Lung microvascular endothelial cell (primary cell): Measurements from ENCODE around the gene NOP53. TPM values are rescaled to one million over a fixed set of nuclear protein-coding genes. Genes with fewer than 3 reads are reported as not detected.
A peak's percentile ranks its signal among the peaks of the same experiment; 100 is the strongest.
"Not testable (repeated sequence)": the region's sequence is repeated elsewhere in the genome, so short reads cannot be mapped to it uniquely, and the experiment has no call there.

ENCODE experiments used
- DNase-seq, 2 donors: peaks; one replicate each; pipeline versions ENCODE4 v3.0.0 to v3.0.0-alpha.2; 2010; ENCODE audit warnings: low read depth in 2 of 2
- total RNA-seq: library from RNA; depleted of rRNA; stranded (reverse); fragments of >200 nt; gene quantifications from 2 replicates; pipeline ENCODE4 v1.2.1, GENCODE V29; 2014

NOP53 gene
- total RNA-seq, 1 donor from 2014 or later = 115 TPM

GRCh38 chr19:47718415-47719046 is 26.8 kb upstream of the NOP53 start:
- not testable (repeated sequence) for DNase-seq

- peak; percentile 83 to 91 for DNase-seq
Observed at GRCh38 chr19:47719047-47719859, 26.1 kb upstream of the NOP53 start.

GRCh38 chr19:47720669-47721422 is 24.5 kb upstream of the NOP53 start:
- DNase-seq = no peak

GRCh38 chr19:47723581-47723940 is 21.8 kb upstream of the NOP53 start:
- peak in 1 of 2 donors; percentile 71 for DNase-seq

- no peak for DNase-seq
Observed at GRCh38 chr19:47725759-47726401, 19.5 kb upstream of the NOP53 start.

GRCh38 chr19:47726467-47726866 is 18.9 kb upstream of the NOP53 start:
- peak in 1 of 2 donors; percentile 34 for DNase-seq

GRCh38 chr19:47728295-47728694 is 17.1 kb upstream of the NOP53 start:
- DNase-seq = not testable (repeated sequence)

- peak in 1 of 2 donors; percentile 68 for DNase-seq
Observed at GRCh38 chr19:47729468-47729798, 15.9 kb upstream of the NOP53 start.

GRCh38 chr19:47729799-47730520 is 15.4 kb upstream of the NOP53 start:
- DNase-seq = peak; percentile 84 to 97

- no peak for DNase-seq
Observed at GRCh38 chr19:47730521-47730889, 14.8 kb upstream of the NOP53 start.

- no peak for DNase-seq
Observed at GRCh38 chr19:47730910-47731309, 14.4 kb upstream of the NOP53 start.

GRCh38 chr19:47735131-47735530 is 10.2 kb upstream of the NOP53 start:
- DNase-seq = no peak

- no peak for DNase-seq
Observed at GRCh38 chr19:47740866-47741519, 4.4 kb upstream of the NOP53 start.

- DNase-seq = peak in 1 of 2 donors; percentile 80
Observed at GRCh38 chr19:47741544-47742140, 3.7 kb upstream of the NOP53 start.

GRCh38 chr19:47742634-47743033 is 2.7 kb upstream of the NOP53 start:
- DNase-seq = peak in 1 of 2 donors; percentile 51

GRCh38 chr19:47746129-47746528 is 783 bp downstream of the NOP53 start:
- DNase-seq = not testable (repeated sequence)

- no peak for DNase-seq
Observed at GRCh38 chr19:47749326-47749725, 4.0 kb downstream of the NOP53 start.

- DNase-seq = no peak
Observed at GRCh38 chr19:47750752-47751151, 5.4 kb downstream of the NOP53 start.

GRCh38 chr19:47752440-47753211 is 7.3 kb downstream of the NOP53 start:
- DNase-seq = no peak
